ENCODE measurements around the gene MICALL2.

Gene MICALL2

DNA sequence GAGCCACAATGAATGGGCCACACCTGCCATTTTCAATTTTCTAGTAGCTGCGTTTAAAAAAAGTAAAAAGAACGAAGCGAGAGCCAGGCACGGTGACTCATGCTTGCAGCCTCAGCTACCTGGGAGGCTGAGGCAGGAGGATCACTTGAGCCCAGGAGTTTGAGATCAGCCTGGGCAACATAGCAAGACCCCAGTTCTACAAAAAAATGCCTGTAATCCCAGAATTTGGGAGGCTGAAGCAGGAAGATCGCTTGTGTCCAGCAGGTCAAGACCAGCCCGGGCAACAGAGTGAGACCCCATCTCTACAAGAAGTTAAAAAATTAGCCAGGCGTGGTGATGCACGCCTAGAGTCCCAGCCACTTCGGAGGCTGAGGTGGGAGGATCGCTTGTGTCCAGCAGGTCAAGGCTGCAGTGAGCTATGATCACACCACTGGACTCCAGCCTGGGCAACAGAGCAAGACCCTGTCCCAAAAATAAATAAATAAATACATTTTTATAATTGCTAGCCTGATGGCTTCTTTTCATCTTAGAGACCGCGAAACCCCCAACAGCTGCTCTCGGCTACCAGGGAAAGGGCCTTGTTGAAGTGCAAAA lies 32.1 kb downstream of the MICALL2 start:
- TF ChIP-seq, protein P1, sequence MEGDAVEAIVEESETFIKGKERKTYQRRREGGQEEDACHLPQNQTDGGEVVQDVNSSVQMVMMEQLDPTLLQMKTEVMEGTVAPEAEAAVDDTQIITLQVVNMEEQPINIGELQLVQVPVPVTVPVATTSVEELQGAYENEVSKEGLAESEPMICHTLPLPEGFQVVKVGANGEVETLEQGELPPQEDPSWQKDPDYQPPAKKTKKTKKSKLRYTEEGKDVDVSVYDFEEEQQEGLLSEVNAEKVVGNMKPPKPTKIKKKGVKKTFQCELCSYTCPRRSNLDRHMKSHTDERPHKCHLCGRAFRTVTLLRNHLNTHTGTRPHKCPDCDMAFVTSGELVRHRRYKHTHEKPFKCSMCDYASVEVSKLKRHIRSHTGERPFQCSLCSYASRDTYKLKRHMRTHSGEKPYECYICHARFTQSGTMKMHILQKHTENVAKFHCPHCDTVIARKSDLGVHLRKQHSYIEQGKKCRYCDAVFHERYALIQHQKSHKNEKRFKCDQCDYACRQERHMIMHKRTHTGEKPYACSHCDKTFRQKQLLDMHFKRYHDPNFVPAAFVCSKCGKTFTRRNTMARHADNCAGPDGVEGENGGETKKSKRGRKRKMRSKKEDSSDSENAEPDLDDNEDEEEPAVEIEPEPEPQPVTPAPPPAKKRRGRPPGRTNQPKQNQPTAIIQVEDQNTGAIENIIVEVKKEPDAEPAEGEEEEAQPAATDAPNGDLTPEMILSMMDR (IDR thresholded peaks at IDR 0.05; ENCODE audit: borderline replicate concordance, insufficient read depth, low read depth, low read length) = no peak
- H3K4me3 ChIP-seq (ENCODE audit: low read depth, low read length) = no peak overlapping the region

DNA sequence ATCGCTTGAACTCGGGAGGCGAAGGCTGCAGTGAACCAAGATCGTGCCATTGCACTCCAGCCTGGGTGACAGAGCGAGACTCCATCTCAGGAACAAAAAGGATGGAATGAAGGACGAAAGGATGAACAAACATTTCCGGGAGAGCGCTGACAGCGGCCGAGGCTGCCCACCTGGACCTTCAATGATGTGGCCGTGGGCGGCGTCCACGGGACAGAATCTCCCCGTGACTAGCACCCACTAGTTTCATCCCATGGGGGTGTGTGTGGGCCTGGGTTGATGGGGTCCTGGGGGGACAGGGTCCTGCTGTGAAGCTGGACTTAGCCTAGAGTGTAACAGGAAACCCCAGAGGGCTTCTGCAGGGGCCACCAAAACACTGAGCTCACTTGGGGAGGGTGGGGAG lies 32.8 kb downstream of the MICALL2 start:
- TF ChIP-seq, protein P1 (IDR thresholded peaks at IDR 0.05; ENCODE audit: borderline replicate concordance, insufficient read depth, low read depth, low read length) = no peak
- no peak overlapping the region for H3K4me3 ChIP-seq (ENCODE audit: low read depth, low read length)

DNA sequence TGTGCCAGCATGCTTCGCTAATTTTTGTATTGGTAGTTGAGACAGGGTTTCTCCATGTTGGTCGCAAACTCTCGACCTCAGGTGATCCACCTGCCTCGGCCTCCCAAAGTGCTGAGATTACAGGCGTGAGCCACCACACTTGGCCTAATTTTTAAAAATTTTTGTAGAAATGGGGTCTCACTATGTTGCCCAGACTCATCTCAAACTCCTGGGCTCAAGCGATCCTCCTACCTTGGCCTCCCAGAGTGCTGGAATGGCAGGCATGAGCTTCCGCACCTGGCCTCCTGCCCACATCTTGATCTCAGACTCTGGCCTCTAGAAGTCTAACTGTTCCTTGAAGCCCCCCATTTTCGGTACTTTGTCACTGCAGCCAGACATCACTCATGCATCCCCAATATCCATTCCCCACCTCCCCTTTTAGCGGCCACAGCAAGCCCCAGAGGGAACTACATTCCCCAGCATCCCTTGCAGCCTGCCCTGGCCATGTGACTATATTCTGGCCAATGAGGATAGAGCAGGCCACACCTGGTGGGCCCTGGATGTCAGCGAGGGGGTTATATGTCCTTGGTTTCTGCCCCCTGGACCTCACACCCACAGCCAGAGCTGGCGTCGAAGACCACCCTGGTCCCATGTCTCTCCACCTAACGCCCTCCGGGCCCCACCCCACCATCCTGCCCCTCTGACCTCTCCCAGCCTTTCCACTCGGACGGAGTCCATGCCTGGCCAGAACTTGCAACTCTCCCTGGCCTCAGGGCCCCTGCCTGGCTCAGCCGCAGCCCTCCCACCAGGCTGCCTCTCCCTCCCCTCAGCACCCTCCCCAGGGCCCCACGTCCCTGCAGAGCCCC lies 33.8 kb downstream of the MICALL2 start:
- TF ChIP-seq, protein P1 (IDR thresholded peaks at IDR 0.05; ENCODE audit: borderline replicate concordance, insufficient read depth, low read depth, low read length) = no peak
- no peak overlapping the region for H3K4me3 ChIP-seq (ENCODE audit: low read depth, low read length)

DNA sequence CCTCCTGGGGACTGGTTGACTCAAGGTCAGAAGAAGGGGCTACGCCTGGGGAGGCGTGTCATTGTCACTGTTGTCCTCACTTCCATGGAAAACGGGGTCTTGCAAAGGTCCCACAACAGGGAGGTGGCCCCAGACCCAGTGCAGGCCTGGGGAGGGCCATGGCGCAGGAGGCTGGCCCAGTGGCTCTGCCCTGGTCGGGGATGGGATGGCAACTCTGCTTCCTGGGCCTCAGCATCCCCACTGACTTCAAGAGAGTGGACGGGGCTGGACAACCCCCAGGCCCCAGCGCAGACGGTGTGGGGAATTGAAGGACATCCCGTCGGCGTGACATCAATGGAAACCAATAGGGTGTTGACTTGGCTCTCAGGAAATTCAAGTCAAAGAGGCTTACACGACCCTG lies 35.2 kb downstream of the MICALL2 start:
- TF ChIP-seq, protein P1 (IDR thresholded peaks at IDR 0.05; ENCODE audit: borderline replicate concordance, insufficient read depth, low read depth, low read length) = no peak

DNA sequence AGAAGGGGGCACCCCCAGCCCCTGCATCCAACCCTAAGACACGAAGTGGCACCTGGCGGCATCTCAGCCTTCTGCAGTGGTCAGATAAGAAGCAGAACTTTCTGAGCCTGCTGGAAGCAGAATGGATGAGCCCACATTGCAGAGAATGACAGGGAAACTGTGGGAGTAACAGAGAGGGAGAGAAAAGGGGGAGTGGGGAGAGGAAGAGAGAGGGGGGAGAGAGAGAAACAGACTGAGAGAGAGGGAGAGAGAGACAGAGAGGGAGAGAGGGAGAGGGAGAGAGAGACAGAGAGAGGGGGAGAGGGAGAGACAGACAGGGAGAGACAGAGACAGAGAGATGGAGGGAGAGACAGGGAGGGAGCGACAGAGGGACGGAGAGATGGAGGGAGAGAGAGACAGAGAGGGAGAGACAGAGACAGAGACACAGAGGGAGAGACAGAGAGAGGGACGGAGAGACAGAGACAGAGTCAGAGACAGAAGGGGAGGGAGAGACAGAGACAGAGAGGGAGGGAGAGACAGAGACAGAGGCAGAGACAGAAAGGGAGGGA lies 35.9 kb downstream of the MICALL2 start:
- TF ChIP-seq, protein P1 (IDR thresholded peaks at IDR 0.05; ENCODE audit: borderline replicate concordance, insufficient read depth, low read depth, low read length) = no peak
- no peak overlapping the region for H3K4me3 ChIP-seq (ENCODE audit: low read depth, low read length)

More for the DNA sequence above, 35.2 kb downstream of the MICALL2 start:
- H3K4me3 ChIP-seq (ENCODE audit: low read depth, low read length) = no peak overlapping the region

DNA sequence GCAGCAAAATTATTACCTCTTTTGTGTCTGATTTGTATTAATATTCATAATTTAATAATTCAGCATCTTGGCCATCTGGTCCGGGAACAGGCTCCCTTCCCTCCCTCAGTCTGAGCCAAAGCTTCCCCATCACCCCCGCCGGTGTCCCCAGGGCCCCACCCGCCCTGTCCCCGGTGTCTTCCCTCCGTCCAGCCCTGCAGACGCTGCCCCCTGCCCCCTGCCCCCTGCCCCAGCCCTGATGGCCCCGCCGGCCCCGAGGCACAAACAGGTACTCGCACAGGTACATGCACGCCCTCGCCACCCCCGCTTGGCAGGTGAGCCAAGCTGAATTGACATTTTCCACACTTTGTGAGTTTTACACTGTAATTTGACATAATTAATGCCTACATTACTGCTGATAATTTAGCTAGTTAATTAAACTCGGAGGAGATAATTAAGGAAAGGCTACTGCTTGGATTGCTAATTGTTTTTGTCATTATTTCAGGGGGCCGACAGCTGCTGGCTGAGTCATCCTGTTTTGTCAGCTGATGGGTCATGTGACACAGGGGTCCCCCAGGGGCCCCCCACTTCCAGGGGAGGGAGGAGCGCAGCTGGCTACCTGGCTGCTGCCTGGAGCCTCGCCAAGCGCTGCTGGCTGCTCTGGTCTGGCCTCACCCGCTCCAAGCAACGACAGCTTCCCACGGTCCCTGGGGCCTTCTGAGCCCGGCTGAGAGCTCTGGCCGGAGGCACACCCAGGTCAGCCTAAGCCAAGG lies 36.6 kb downstream of the MICALL2 start:
- H3K4me3 ChIP-seq (ENCODE audit: low read depth, low read length) = no peak overlapping the region
- TF ChIP-seq, protein P1 (IDR thresholded peaks at IDR 0.05; ENCODE audit: borderline replicate concordance, insufficient read depth, low read depth, low read length) = no peak
